Cardiac muscle cell (in vitro differentiated cells and primary cell): ENCODE measurements around the gene PNPLA6. TPM values are rescaled to one million over a fixed set of nuclear protein-coding genes. Genes with fewer than 3 reads are reported as not detected.
"Not testable (repeated sequence)": the region's sequence is repeated elsewhere in the genome, so short reads cannot be mapped to it uniquely, and the experiment has no call there.

Source experiments
- DNase-seq, 2 donors: peaks; one replicate each; pipeline versions ENCODE4 v3.0.0 to v3.0.0-alpha.2; 2010 to 2017; ENCODE audit warnings: low read depth in 1 of 2, low spot score in 1 of 2
- H3K27ac ChIP-seq: fragments of 200-600 bp; sonication (generic); 2 replicates; pipeline ENCODE4 v1.5.1; 2016
- H3K27me3 ChIP-seq: fragments of 200-600 bp; sonication (generic); 2 replicates; pipeline ENCODE4 v1.6.0; 2016; ENCODE audit warnings: control low read depth
- H3K36me3 ChIP-seq: fragments of 200-600 bp; sonication (generic); 2 replicates; pipeline ENCODE4 v1.5.1; 2016; ENCODE audit warnings: control low read depth
- H3K4me1 ChIP-seq: fragments of 200-600 bp; sonication (generic); 2 replicates; pipeline ENCODE4 v1.8.1; 2017; ENCODE audit warnings: low read depth, mild to moderate bottlenecking, mixed run types
- H3K4me3 ChIP-seq: fragments of 200-600 bp; sonication (generic); 2 replicates; pipeline ENCODE4 v1.5.1; 2016; ENCODE audit warnings: mild to moderate bottlenecking
- H3K9me3 ChIP-seq: fragments of 200-600 bp; sonication (generic); 2 replicates; pipeline ENCODE4 v1.5.1; 2017; ENCODE audit warnings: low read depth, mild to moderate bottlenecking, control low read depth
- polyA plus RNA-seq: library from polyadenylated mRNA; unstranded; fragments of >200 nt; fragmentation: Nextera tagmentation; extraction: Ambion mirVana; gene quantifications from 2 replicates; pipeline ENCODE4 v1.2.1, GENCODE V29; 2016
- total RNA-seq: library from RNA; depleted of rRNA; stranded (reverse); fragments of >200 nt; gene quantifications from 2 replicates; pipeline ENCODE4 v1.2.3, GENCODE V29; 2016
- TF ChIP-seq, protein P1 (sequence below): IDR thresholded peaks from 2 replicates; pipeline ENCODE4 v1.5.1; 2012; ENCODE audit warnings: low read depth, mild to moderate bottlenecking, low read length

The PNPLA6 gene
- total and polyA plus RNA-seq, 2 experiments from 2014 or later: 29.3 to 56.4 TPM

- H3K4me1 ChIP-seq: no peaks in the 10 kb centered on the region
- no peak for DNase-seq
- peak overlapping the region; percentile 71 for H3K4me3 ChIP-seq
- TF ChIP-seq, protein P1, sequence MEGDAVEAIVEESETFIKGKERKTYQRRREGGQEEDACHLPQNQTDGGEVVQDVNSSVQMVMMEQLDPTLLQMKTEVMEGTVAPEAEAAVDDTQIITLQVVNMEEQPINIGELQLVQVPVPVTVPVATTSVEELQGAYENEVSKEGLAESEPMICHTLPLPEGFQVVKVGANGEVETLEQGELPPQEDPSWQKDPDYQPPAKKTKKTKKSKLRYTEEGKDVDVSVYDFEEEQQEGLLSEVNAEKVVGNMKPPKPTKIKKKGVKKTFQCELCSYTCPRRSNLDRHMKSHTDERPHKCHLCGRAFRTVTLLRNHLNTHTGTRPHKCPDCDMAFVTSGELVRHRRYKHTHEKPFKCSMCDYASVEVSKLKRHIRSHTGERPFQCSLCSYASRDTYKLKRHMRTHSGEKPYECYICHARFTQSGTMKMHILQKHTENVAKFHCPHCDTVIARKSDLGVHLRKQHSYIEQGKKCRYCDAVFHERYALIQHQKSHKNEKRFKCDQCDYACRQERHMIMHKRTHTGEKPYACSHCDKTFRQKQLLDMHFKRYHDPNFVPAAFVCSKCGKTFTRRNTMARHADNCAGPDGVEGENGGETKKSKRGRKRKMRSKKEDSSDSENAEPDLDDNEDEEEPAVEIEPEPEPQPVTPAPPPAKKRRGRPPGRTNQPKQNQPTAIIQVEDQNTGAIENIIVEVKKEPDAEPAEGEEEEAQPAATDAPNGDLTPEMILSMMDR: no peak
- no peaks in the 10 kb centered on the region for H3K36me3 ChIP-seq
- H3K27ac ChIP-seq: no peak overlapping the region
- no peaks in the 10 kb centered on the region for H3K9me3 ChIP-seq
- no peaks in the 10 kb centered on the region for H3K27me3 ChIP-seq
These were observed 630 bp downstream of the PNPLA6 start for GRCh38 chr19:7535998-7536695.

DNA sequence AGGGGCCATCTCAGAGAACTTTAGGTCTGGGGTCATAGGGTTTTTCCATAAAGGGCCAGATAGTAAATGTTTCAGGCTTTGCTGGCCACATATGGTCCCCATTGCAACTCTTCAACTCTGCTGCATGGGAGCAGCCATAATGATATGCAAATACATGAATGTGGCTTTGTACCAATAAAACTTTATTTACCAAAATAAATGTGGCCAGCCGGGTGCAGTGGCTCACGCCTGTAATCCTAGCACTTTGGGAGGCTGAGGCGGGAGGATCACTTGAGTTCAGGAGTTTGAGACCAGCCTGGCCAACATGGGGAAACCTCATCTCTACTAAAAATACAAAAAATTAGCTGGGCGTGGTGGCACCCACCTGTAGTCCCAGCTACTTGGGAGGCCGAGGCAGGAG is 3.5 kb downstream of the PNPLA6 start:
- not testable (repeated sequence) for H3K36me3 ChIP-seq, H3K27ac ChIP-seq, H3K4me3 ChIP-seq, H3K4me1 ChIP-seq, H3K27me3 ChIP-seq, DNase-seq, H3K9me3 ChIP-seq

DNA sequence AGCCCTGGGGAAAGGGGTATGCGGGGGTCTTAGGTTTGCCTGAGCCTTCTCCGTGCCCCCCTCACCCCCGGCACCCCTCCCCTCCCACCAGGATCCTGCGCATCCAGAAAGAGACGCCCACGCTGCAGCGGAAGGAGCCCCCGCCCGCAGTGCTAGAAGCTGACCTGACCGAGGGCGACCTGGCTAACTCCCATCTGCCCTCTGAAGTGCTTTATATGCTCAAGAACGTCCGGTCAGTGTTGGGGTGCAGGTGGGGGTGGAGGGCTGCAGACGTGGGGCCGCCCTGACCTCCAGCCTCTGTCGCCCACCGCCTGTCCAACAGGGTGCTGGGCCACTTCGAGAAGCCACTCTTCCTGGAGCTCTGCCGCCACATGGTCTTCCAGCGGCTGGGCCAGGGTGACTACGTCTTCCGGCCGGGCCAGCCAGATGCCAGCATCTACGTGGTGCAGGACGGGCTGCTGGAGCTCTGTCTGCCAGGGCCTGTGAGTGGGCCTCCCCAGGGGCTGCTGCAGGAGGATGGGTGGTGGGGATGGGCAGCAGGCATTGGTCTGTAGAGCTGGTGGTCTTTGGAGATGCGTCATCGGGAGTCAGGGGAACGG is 4.4 kb downstream of the PNPLA6 start:
- TF ChIP-seq, protein P1: no peak
- Histone ChIP-seq H3K4me1 (no peaks in the 10 kb centered on the region), H3K36me3 (no peaks in the 10 kb centered on the region), H3K9me3 (no peaks in the 10 kb centered on the region), H3K27ac (no peak overlapping the region), H3K4me3 (no peak overlapping the region), H3K27me3 (no peaks in the 10 kb centered on the region)
- DNase-seq: no peak

GRCh38 chr19:7540761-7541474 is 5.4 kb downstream of the PNPLA6 start:
- H3K4me1 ChIP-seq: no peaks in the 10 kb centered on the region
- H3K36me3 ChIP-seq: no peaks in the 10 kb centered on the region
- TF ChIP-seq, protein P1: no peak
- no peaks in the 10 kb centered on the region for H3K9me3 ChIP-seq
- peak; percentile 19 to 54 for DNase-seq
- H3K27me3 ChIP-seq: no peaks in the 10 kb centered on the region
- no peak overlapping the region for H3K27ac ChIP-seq
- no peak overlapping the region for H3K4me3 ChIP-seq

- no peaks in the 10 kb centered on the region for H3K4me1 ChIP-seq
- H3K9me3 ChIP-seq: no peaks in the 10 kb centered on the region
- DNase-seq: no peak
- H3K4me3 ChIP-seq: no peak overlapping the region
- H3K27me3 ChIP-seq: no peaks in the 10 kb centered on the region
- TF ChIP-seq, protein P1: no peak
- no peaks in the 10 kb centered on the region for H3K36me3 ChIP-seq
- no peak overlapping the region for H3K27ac ChIP-seq
These were observed 5.9 kb downstream of the PNPLA6 start for GRCh38 chr19:7541475-7541824.

DNA sequence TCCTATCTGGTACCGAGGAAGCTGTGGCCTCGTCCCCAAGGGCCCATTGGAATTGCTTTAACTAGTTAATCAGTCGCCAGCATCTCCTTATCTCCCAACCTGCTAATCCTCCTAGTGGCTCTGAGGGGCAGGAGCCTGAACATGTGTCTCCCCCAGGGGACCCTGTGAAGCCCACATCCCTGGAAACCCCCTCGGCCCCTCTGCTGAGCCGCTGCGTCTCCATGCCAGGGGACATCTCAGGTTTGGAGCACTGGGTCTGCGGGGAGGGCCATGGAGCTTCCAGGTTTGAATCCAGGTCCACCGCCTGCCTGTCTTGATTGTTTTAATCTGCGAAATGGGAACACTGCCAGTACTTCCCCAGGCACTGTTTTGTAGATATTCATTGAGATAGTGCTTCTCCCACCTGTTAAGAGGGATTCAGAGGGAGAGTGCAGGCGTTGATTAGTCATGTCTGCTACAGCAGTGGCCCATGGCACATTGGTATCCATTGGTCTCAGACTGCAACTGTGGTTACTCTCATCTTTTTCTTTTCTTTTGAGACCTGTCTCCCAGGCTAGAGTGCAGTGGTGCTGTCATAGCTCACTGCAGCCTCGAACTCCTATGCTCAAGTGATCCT is 6.4 kb downstream of the PNPLA6 start:
- H3K4me1 ChIP-seq: no peaks in the 10 kb centered on the region
- no peak overlapping the region for H3K4me3 ChIP-seq
- H3K36me3 ChIP-seq: no peaks in the 10 kb centered on the region
- TF ChIP-seq, protein P1: no peak
- H3K27me3 ChIP-seq: no peaks in the 10 kb centered on the region
- H3K9me3 ChIP-seq: no peaks in the 10 kb centered on the region
- H3K27ac ChIP-seq: no peak overlapping the region
- DNase-seq: no peak
